Activated naive CD8-positive, alpha-beta T cell (primary cell): ENCODE data around the gene FRK.
"Not testable (repeated sequence)": the region's sequence is repeated elsewhere in the genome, so short reads cannot be mapped to it uniquely, and the experiment has no call there.

Experiments used
- H3K27ac Mint-ChIP-seq: one replicate; pipeline ENCODE4 v1.8.0; 2021; ENCODE audit warnings: mixed read lengths
- H3K27me3 Mint-ChIP-seq: one replicate; pipeline ENCODE4 v1.8.0; 2021; ENCODE audit warnings: mixed read lengths
- H3K36me3 Mint-ChIP-seq: one replicate; pipeline ENCODE4 v1.8.0; 2021; ENCODE audit warnings: mixed read lengths
- H3K4me1 Mint-ChIP-seq: one replicate; pipeline ENCODE4 v1.8.0; 2021; ENCODE audit warnings: low read depth, mixed read lengths
- H3K4me3 Mint-ChIP-seq: one replicate; pipeline ENCODE4 v1.8.0; 2021; ENCODE audit warnings: mild to moderate bottlenecking, mixed read lengths
- H3K9me3 Mint-ChIP-seq: one replicate; pipeline ENCODE4 v1.8.0; 2021; ENCODE audit warnings: low read depth, mixed read lengths

FRK gene

DNA sequence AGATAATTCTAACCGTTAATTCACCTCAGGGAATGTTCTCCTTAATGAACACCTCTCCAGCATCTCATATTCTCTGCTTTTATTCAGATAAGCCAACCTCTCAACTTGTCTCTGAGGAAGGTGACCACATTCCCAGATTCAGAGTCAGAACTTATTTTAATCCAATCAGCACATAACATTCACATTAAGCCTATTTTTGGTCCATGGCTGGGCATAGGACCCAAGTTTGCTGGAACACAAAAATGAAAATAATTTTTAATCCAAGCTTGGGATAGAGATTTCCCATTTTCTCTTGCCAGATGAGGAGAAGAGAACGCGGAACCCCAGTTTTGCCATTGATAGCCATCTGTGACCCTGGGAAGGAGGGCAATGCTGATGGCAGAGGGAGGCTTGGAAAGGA is 126.5 kb downstream of the FRK start:
- H3K27ac Mint-ChIP-seq, result no peak overlapping the region
- no peaks in the 10 kb centered on the region for H3K4me1 Mint-ChIP-seq
- no peak overlapping the region for H3K4me3 Mint-ChIP-seq
- peaks cover 1% of the 10 kb centered on the region for H3K27me3 Mint-ChIP-seq
- peaks cover 4% of the 10 kb centered on the region for H3K9me3 Mint-ChIP-seq
- H3K36me3 Mint-ChIP-seq, result no peaks in the 10 kb centered on the region

GRCh38 chr6:115932481-115932880 is 128.2 kb downstream of the FRK start:
- Mint-ChIP-seq H3K4me1 (no peaks in the 10 kb centered on the region), H3K36me3 (no peaks in the 10 kb centered on the region), H3K4me3 (no peak overlapping the region), H3K27me3 (peaks cover 1% of the 10 kb centered on the region), H3K9me3 (peaks cover 4% of the 10 kb centered on the region), H3K27ac (no peak overlapping the region)

GRCh38 chr6:115928000-115928399 is 132.7 kb downstream of the FRK start:
- not testable (repeated sequence) for H3K27ac Mint-ChIP-seq, H3K36me3 Mint-ChIP-seq, H3K27me3 Mint-ChIP-seq, H3K4me3 Mint-ChIP-seq, H3K9me3 Mint-ChIP-seq, H3K4me1 Mint-ChIP-seq

DNA sequence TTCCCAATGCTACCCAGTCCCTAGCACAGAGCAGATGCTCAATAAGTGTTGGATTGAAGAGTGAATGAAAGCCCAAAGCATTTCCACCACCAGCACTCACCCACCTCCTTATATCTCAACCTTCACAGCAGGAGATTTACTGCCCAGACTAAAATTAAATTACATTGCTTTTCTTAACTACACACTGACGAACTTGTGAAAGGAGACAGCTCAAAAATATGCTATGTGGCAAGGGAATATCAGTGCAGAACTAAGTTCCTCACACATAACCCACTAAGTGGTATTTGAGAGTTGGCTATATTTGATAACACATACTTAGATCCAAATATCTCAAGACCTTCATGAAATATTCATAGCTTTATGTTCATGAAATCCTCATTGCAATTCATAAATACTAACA is 137.7 kb downstream of the FRK start:
- Mint-ChIP-seq H3K4me3 (no peak overlapping the region), H3K4me1 (no peaks in the 10 kb centered on the region), H3K27me3 (peaks cover 2% of the 10 kb centered on the region), H3K27ac (no peak overlapping the region), H3K36me3 (no peaks in the 10 kb centered on the region), H3K9me3 (no peaks in the 10 kb centered on the region)

DNA sequence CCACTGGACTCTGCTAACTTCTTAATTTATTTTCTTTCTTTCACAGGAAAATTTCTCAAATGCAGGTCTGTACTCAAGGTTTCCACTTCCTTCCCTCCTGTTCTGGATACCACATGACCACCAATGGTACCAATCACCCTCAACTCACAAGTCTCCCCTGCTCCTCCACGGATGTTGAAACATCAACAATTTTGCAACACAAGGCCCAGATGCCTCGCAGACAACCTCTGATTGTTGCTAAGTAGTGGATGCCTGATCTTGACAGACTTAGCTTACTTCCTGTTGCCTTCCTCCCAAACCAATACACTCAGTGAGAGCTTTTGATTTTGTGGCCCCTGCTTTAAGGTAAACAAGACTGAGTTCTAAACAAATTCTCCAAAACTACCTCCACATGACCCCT is 146.6 kb downstream of the FRK start:
- Mint-ChIP-seq H3K36me3 (no peaks in the 10 kb centered on the region), H3K9me3 (no peaks in the 10 kb centered on the region), H3K4me1 (no peaks in the 10 kb centered on the region), H3K27me3 (peaks cover 2% of the 10 kb centered on the region), H3K27ac (no peak overlapping the region), H3K4me3 (no peak overlapping the region)

DNA sequence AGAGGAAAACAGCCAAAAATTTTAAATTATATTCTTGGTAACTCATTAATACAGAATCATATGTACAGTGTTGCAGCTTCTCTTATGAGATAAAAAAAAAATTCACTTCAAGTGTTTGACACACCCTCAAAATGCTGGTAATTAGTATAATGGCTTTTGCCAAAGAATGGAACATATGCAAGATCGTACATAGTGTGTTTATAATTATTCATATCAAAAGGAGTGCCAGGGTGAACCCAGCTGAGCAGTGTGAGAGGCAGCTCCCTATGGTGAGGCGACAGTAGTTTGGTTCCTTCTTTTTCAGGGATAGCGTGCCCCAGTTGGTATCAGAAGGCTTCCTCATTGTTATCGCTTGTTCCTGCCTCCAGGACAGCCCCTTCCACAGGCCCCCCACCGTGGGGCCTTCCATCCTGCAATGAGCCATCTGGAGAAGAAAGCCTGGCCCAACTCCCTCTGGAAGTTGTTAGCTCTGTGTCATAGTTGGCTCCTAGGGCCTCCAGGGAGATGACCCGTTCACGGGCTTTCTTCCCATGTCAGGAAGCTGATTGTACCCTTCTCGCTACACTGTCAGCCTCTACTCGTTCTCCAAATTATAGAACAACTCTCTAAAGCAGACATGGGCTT is 150.7 kb downstream of the FRK start:
- no peaks in the 10 kb centered on the region for H3K4me1 Mint-ChIP-seq

DNA sequence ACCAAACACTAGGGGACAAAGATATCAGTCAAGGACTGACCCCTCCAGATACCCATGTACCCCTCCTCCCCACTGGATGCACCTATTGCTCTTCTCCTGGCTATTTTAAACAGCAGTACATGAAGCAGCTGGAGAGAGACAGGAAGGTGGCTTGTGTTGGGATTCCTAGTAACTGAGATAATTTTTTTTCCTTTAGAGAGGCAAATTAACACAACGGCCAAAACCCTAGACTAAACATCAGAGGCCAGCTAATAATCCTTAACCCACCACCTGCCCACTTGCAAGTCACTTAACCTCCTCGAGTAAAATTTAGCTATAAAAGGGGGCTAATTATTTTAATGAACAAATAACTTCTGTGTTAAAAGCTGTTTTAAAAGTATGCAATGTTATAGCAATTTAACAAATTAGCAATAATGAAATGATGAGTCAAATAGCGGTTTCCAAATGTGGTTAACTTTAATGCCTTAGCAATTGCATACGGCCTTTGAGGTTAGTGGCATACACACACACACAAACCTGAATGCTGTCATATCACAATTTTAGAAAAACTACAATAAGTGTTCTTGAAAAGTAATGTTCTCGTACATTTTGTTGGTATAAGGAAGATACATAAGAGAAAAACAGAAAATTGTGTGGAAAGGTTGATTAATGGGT is 151.7 kb downstream of the FRK start:
- Mint-ChIP-seq H3K4me1 (no peaks in the 10 kb centered on the region), H3K27me3 (peaks cover 1% of the 10 kb centered on the region), H3K4me3 (no peak overlapping the region), H3K9me3 (no peaks in the 10 kb centered on the region), H3K36me3 (no peaks in the 10 kb centered on the region), H3K27ac (no peak overlapping the region)

More for the DNA sequence above, 150.7 kb downstream of the FRK start:
- H3K27ac Mint-ChIP-seq, result no peak overlapping the region
- no peaks in the 10 kb centered on the region for H3K9me3 Mint-ChIP-seq
- H3K4me3 Mint-ChIP-seq, result no peak overlapping the region
- no peaks in the 10 kb centered on the region for H3K36me3 Mint-ChIP-seq
- H3K27me3 Mint-ChIP-seq, result peaks cover 1% of the 10 kb centered on the region

- Mint-ChIP-seq H3K27ac (no peak overlapping the region), H3K4me3 (no peak overlapping the region), H3K27me3 (peaks cover 5% of the 10 kb centered on the region), H3K36me3 (no peaks in the 10 kb centered on the region), H3K9me3 (no peaks in the 10 kb centered on the region), H3K4me1 (no peaks in the 10 kb centered on the region)
Observed at GRCh38 chr6:115905471-115905870, 155.2 kb downstream of the FRK start.

DNA sequence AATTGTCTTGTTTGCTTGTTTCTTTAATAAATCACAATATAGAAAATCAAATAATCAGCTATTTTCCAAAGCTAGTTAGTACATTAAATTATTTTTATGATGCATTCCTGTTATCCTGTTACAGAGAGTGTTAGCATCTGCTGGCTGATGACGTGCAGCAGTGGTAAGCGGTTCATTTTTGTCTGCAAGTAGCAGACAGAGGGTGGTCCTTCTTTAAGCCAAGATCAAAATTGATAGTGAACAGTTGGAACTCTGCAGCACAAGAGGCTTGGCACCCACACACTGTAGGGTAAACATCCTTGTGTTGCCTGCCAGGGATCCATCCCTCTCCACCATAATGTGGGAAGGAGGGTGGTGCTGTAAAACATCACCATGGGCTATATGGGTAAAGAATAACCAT is 158.3 kb downstream of the FRK start:
- Mint-ChIP-seq H3K27me3 (peaks cover 3% of the 10 kb centered on the region), H3K4me3 (no peak overlapping the region), H3K4me1 (no peaks in the 10 kb centered on the region), H3K27ac (no peak overlapping the region), H3K36me3 (no peaks in the 10 kb centered on the region), H3K9me3 (no peaks in the 10 kb centered on the region)

DNA sequence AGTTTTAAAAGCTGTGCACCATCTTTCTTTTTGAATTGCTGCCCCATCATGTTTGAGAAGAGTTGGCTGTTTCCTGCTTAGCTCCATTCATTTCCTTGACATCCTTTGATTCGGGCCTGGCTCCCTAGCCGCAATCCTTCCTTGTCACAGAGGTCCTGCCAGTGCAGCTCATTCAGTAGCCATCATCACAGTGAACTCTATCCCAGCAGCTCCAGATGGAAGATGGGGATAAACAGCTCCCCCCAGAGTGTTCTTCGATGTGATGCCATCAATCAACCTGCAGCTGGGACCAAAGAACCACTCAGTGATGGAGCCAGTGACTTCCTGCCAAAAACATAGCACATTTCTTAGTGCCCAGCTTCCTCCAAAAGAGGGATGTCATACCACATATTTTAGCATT is 158.8 kb downstream of the FRK start:
- Mint-ChIP-seq H3K4me1 (no peaks in the 10 kb centered on the region), H3K36me3 (no peaks in the 10 kb centered on the region), H3K27ac (no peak overlapping the region), H3K4me3 (no peak overlapping the region), H3K9me3 (no peaks in the 10 kb centered on the region), H3K27me3 (peaks cover 3% of the 10 kb centered on the region)

DNA sequence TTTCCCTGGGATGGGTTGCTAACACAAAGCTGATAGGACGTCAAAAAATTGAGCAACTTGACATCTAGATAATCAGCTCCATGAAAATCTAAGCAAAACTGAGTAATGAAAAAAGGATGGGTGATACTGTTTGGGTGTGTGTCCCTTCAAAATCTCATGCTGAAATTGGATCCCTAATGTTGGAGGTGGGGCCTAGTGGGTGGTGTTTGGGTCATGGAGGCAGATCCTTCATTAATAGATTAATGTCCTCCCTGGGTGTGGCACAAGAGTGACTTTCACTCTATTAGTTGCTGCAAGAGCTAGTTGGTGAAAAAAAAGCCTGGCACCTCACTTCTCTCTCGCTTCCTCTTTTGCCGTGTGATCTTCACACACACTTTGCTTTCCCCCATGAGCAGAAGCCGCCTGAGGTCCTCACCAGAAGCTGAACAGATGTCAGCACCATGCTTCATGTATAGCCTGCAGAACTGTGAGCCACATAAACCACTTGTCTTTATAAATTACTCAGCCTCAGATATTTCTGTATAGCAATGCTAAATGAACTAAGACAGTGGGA is 160.9 kb downstream of the FRK start:
- no peak overlapping the region for H3K4me3 Mint-ChIP-seq
- H3K9me3 Mint-ChIP-seq, result no peaks in the 10 kb centered on the region
- H3K36me3 Mint-ChIP-seq, result no peaks in the 10 kb centered on the region
- no peak overlapping the region for H3K27ac Mint-ChIP-seq
- no peaks in the 10 kb centered on the region for H3K4me1 Mint-ChIP-seq
- peaks cover 3% of the 10 kb centered on the region for H3K27me3 Mint-ChIP-seq

GRCh38 chr6:115898246-115898645 is 162.4 kb downstream of the FRK start:
- Mint-ChIP-seq H3K4me1 (no peaks in the 10 kb centered on the region), H3K27me3 (peaks cover 3% of the 10 kb centered on the region), H3K27ac (no peak overlapping the region), H3K9me3 (no peaks in the 10 kb centered on the region), H3K4me3 (no peak overlapping the region), H3K36me3 (no peaks in the 10 kb centered on the region)

DNA sequence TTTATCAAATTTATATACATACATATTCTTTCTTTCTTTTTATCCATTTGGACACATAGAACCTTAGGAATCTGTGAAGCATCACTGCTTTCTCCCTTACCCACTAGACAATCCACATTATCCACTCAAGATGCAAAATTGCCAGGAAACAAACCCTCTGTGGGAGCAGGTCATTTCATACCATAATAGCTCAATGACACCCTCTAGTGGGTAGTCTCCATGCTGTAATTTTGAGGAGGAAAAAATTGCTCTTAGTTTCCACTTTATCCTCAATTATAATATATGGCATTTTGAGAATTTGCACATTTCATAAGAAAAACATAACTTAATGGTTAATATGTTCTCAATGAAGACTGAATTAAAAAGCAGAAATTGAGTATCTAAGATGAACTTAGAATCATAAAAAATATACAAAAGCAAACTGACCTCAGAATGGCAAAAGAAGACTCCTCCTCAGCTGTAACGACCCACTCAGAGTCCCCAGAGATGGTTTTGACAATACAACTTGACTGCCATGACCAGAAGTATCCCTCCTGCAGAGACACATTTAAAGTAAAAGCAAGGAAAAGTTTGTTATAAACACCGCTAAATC is 164.1 kb downstream of the FRK start:
- H3K36me3 Mint-ChIP-seq, result no peaks in the 10 kb centered on the region
- no peak overlapping the region for H3K27ac Mint-ChIP-seq
- H3K4me3 Mint-ChIP-seq, result no peak overlapping the region
- no peaks in the 10 kb centered on the region for H3K9me3 Mint-ChIP-seq
- H3K27me3 Mint-ChIP-seq, result peaks cover 1% of the 10 kb centered on the region
- no peaks in the 10 kb centered on the region for H3K4me1 Mint-ChIP-seq

DNA sequence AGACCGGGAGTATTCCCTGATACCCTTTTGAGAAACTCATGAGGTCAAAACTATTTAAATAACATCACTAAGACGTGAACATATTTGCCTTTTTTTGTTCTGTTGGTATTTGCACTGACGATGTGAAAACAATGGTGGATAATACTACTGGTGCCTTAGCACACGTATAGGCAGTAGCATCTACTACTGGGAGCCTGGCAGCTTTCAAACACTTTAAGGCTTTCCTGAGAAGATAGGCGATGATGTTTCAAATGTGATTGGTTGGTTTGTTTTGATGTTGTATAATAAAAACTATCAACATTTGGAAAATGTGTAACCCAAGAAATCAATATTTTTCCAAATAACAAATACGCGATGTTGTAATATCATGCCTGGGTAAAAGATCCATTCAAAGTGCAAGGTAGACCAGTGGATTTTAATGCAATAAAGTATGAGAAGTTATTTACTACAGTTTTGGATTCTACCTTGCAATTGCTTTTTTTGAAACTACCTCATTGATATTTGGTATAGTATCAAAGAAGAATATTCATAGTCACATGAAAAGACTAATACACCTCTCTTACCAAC is 166.2 kb downstream of the FRK start:
- H3K27me3 Mint-ChIP-seq, result no peaks in the 10 kb centered on the region
- H3K9me3 Mint-ChIP-seq, result no peaks in the 10 kb centered on the region
- no peak overlapping the region for H3K27ac Mint-ChIP-seq
- no peak overlapping the region for H3K4me3 Mint-ChIP-seq
- H3K36me3 Mint-ChIP-seq, result no peaks in the 10 kb centered on the region
- H3K4me1 Mint-ChIP-seq, result peaks cover 3% of the 10 kb centered on the region

DNA sequence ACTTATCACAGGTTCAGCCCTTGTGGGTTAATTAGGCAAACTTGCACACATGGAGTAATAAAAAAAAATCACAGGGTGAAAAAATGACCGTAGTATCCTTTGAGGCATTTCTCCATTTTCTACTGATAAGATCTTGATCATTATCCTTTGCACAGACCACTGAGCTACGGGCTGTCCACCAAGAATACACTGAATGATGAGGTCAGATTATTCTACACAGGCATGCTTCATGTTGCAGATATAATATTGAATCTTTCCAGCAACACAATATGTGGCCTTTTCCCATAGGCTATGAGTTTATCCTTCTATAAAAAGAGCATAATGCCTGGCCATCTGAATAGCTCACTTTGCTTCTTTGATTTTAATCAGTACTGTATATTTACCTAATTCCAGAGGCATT is 168.9 kb downstream of the FRK start:
- H3K27me3 Mint-ChIP-seq, result no peaks in the 10 kb centered on the region
- no peaks in the 10 kb centered on the region for H3K36me3 Mint-ChIP-seq
- H3K27ac Mint-ChIP-seq, result no peak overlapping the region
- peaks cover 3% of the 10 kb centered on the region for H3K4me1 Mint-ChIP-seq
- H3K4me3 Mint-ChIP-seq, result no peak overlapping the region
- H3K9me3 Mint-ChIP-seq, result no peaks in the 10 kb centered on the region
